GM21825 (cell line): ENCODE measurements around the gene SESN3.
"Not testable (repeated sequence)": the region's sequence is repeated elsewhere in the genome, so short reads cannot be mapped to it uniquely, and the experiment has no call there.

Source experiments
- ATAC-seq: cut with Tn5 transposase; IDR thresholded peaks from one replicate; pipeline ENCODE4 v1.9.1; 2021; ENCODE audit warnings: mild to moderate bottlenecking, moderate library complexity; ENCODE audit not compliant: unreplicated experiment

Gene SESN3

DNA sequence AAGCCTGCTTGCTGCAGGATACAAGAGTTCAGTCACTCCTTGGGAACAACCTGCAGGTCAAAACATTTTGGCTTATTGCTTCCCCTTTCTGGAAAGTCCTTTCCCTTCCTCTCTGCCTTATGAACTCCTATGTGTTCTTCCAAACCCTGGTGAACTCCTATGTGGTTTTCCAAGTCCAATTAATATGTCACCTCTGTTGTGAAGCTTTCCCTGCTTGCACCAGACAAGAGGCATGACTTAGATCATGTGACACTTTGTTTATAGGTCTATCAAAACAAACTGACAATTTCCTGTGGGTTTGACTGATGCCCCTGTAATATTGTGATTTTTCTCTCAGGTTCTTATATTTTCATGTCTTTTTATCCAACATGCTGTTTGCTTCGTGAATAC, 77.2 kb downstream of the SESN3 start:
- ATAC-seq = no peak

DNA sequence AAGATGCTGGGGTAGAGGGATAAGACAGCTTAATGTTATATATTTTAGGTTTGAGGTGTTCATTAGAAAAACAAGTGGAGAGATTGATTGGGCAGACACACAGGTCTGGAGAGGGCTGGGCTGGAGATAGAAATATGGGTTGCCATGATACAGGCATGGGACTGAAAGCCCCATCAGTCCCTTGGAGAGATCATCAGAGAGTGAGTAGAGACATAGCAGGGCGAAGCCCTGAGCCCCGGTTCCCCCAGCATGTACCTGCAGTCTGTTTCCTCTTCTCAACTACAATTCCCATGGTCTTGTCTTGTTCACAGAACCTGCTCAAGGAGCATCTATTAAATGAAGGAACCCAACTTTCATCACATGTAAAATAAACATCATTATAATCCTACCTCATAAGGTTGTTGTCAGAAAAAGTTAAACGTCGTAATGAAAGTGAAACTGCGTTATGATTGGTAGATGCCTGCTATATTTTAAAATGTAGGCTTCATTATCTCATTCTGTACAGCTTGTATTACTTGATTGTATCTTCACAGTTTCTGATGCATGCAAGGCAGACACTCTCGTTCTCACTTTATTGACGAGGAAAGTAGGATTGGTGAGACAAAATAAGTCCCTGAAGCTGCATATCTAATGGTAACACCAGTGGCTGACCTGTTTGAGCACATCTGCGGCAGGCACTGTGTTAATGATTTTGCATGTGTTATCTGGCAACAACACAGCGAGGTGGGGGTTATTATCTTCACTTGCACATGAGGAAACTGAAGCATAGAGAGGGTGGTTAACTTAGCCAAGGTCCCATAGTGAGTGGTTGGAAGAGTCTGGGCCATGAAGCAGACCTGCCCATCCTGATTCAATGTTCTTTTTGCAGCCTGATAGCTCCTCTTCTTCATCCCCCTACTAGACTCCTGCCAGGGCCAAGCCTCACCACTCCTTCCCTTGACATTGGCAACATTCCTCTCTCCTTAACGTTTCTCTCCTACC, 77.8 kb downstream of the SESN3 start:
- no peak for ATAC-seq

DNA sequence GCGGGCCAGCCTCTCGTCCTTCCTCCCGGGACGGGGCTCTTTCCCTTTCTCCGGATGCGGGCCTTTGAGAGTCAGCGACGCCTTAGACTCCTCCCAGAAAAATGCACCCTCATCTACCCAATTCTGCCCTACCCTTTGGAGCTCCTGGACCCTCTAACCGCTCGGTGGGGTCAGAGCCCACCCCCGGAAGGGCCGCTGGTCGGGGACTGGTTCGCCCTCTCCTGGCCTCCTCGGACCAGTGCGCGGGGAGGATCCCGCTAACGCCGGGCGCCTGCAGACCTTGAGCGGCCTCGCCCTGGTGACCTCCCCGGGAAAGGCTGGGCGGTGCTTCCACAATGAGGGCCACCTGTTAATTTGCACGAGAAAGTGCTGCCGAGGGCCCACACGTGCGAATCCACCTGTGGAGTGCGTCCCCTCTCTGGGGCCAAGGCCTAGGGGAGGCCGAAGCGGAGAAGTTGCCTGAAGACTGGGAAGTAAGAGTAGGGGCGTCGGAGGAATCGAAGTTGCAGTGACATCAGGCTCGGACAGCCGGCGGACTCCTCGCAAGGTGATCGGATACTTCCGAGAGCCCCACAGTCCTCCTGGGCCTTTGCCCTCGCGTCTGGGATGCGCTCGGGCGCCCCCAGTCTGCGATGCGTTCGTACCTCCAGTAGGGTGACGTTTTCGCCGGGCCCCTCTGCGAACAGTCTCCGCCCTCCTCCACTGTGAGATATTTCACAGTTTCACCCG, 79.9 kb downstream of the SESN3 start:
- ATAC-seq = peak; percentile 88

DNA sequence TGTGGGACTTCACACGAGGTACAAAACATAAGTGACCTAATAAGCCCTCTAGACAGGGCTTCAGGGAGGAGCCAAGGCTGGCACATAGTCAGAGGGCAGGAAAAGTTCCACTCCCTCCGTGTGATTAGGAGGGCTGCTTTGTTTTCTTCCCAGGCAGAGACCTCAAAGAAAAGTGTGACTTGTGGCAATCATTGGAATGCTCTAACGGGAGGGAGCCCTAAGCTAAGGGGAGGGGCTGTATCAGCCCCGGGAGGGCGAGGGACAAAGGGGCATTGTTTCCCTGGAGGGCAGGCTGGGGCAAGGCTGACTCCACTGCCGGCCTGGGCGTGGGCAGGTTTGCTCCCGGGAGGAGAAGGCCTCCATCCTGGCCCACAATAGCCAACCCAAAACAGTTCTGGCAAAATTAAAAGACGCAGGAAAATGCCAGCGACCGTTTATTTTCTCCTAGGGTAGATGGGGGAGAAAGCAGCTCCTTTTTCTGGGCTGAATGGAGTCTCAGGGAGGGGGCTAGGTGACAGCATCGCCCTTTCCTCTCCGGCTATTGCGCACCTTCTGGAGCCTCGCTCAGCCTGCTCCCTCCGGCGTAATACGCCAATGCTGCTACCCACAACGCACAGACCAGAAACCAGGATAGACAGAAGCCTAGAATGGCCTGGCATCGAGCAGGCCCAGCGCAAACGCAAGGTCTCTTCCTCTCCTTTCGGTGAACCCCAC, 81.2 kb downstream of the SESN3 start:
- ATAC-seq = no peak

DNA sequence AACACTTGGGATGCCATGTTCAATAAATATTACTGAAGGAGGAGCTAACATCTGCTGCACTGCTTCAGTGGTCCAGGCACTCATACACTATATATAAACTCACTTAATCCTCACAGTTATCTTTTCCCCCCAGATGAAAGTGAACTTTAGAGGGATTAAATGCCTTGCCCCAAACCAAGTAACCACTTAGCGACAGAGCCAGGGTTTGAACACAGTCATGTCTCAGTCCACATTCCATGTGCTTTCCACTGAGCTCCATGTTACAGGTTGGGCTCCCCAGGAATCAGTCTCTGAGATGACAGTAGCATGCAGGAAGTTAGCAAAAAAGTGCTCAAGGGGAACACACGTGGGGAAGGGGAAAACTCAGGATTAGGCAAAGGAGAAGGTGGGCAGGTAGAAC, 82.1 kb downstream of the SESN3 start:
- no peak for ATAC-seq

DNA sequence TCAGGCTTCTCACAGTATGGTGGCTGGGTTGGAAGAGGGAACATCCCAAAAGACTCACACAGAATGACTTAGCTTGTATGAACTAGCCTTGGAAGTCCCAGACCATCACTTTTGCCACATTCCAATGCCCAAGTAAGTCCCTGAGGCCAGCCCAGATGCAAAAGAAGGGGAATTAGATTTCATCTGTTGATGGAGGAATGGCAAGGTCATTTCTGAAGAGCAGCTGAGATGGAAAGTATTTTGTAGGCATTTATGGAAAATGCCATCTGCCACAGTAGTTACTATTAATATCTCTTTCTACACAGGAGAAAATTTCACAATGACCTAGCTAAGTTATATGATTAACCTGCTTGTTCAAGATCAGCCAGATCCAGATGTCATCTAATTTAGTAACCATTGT, 82.6 kb downstream of the SESN3 start:
- ATAC-seq = no peak

DNA sequence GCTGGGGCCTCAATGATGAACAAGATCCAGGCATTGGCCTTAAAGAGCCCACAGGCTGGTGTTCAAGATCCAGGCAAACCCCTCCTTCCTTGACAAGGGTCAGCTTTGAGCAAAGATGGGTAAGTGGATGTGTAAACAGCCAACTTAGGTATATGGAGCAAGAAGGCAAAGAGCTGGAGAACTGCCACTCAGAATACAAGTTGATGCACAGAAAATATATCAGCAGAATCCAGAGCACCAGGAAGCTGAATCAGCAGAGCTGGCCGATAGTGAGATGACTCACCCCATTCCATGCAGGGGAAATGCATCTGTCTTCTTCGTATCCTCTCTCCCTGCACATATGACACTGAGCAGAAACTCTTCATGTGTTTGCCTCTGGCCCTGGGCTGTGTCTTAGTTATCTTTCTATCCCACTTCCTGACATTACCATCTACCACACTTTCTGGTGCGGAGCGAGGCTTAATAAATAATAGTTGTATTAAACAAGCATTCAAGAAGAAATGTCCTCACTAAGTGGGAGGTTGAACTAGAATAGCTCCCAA, 83.6 kb downstream of the SESN3 start:
- ATAC-seq = no peak

DNA sequence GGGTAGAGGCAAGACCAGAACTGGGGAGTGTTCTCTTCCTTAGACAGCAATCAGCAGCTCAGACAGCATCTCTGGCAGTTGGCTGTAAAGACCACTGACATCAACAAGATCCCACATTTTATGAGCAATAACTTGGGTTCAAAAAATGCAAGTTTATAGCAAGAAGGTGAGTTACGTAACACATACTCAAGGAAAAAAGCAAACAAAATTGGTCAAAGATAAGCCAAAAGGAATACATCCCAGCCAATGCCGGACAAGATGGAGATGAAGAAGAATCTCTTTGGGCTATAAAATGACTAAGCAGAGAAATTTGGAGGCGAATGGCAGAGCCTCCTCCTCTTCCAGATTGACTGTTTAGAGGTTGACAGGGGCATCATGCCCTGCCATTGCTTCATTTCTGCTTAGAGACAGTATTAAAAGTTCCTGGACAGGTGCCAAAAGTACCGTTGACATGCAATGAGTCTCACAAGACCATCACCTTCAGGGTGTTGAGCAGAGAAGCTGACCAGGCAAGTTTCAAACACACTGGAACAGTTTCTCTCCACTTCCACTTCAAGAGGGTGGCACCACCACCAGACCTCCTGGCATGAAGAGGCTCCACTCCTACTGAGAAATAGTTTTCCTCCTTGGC, 85.5 kb downstream of the SESN3 start:
- ATAC-seq = no peak

DNA sequence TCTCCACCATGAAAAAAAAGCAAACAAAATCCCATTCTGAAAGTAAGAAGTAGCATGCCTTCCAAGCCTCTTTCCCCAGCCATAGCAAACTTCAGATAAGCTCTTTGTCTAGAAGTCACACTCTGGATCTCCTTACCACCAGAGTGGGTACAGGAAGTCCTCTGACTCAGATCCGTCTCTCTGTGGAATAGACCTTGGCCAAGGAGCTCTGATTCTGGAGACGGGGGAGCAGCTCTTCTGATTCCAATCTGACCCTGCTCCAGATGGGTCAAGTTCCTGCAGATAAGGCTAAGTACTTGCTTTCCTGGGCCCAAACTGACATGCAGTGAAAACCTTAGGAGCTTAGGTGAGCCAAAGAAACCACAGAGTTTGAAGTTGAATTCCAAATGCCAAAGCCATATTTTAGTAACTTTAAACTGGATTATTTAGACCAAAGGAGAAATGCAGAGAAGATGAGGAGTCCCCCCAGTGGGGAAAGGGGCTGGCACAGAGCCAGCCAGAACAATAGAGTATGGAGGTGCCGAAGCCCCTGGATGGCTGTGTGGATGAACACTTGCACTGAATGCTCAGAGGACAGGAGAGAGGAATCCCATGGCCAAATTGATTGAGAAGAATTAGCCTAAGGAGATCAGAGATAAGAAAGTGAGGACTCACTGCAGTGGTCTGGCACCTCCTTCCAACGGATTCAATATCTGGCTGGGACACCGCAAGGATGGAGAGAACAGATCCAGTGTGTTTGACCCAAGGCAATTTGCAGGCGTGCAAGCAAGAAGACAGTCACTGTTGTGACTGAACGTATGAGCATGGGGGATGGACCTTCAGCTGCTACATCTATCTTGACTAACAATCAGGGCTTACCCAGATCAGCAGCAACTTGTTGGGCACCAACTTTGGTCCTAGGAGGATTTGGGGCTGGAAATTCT, 86.4 kb downstream of the SESN3 start:
- no peak for ATAC-seq

DNA sequence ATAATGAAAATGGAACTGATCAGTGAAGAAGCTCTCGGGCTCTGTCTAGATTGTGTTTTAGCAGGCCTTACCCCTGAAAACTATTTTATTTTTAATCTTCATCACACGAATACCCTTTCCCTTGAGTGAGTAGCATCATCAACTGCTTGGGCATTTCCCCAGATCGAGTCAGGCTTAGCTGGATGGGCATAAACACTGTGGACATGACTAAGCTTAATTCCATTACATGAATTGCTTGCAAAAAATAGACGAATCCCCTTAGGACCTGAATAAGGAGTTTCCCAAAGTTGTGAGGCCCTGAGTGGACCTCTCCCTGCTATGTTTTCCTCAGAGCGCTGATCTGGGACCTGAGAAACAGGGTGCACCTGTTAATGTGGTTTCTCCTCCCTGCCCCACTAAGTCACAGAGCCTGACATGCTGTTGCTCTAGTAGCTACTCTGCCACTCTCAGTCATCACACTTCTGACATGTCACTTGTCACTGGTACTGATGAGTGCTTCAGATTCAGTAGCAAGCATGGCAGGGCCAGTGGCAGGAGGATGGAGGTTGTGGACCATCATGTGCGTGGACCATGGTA, 87.8 kb downstream of the SESN3 start:
- no peak for ATAC-seq

DNA sequence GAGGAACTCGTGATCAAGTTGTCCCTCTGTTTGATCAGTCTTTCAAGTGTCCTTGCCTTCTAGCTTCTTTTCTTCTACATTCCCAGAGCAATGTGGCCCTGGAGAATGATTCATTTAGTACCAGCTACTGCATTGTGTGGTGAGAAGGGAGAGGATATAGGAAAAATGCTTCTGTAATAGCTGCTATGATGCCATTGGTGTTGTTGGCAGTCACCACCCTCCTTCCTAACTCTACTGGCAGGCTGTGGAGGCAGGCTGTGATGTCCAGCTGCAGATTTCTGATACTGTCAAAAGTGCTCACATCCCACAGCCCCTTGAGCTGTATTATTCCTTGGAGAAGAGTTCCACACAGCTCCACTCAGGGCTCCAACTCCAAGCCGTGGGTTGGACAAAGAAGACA, 88.6 kb downstream of the SESN3 start:
- no peak for ATAC-seq

DNA sequence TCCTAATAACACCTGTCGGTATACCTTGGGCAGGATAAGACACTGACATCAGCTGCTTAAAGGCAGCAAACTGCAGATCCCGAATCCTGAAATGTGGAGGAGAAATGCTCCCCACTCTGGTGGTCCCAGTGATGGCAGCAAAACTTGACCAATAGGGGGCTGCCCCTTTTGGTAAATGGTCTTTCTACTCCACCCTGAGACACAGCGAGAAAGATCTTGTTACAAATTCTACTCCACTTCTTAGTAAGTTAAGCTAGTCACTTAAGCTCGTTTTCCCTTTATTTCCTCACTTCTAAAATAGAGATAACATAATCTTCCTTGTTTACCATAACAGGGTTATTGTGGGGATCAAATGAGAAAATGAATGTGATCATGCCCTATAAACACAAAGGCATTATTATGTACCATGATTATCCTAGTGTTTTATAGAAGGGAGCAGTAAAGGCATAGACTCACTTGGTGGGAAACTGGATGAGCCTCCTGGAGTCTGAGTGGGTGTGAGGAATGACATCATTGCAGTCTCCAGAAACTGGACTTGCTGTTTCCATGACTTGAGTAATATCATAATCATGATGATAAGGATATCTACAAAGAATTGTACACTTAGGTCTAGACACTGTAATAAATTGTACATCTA, 90.5 kb downstream of the SESN3 start:
- no peak for ATAC-seq

DNA sequence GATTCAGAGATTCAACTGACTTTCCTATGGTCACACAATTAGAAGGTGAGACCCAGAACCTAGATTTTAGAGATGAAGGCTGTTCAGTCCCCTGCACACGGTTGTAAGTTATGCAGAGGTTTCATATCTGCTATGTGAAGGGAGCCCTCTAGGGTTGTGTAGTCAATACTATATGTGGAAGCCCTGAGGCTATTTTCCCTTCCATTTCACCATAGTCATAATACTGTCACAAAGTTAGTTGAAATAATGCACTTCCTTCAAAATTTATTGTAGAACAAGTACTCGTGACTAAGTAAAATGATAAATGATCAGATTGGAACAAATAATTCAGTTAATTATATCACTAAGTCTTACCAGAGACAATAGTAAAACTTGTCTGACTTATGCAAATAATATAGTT, 92.6 kb downstream of the SESN3 start:
- ATAC-seq = peak; percentile 83

DNA sequence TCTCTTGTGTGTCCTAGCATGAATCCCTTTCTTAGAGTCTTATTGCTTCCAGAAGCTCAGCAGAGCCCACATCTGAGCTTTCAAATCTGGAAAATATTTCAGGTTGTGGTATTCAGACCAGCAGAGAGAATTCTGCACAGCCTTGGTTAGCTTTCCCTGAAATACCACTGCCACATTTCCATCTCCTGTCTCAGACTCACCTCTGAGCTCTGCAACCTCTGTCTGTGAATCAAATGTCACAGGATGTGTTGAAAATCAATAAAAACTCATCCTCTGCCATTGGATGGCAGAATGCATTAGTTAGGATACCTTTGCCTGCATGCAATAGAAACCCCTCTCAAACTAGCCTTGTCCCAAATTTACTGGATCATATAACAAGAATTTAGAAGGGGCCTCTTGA, 93.7 kb downstream of the SESN3 start:
- ATAC-seq = no peak

DNA sequence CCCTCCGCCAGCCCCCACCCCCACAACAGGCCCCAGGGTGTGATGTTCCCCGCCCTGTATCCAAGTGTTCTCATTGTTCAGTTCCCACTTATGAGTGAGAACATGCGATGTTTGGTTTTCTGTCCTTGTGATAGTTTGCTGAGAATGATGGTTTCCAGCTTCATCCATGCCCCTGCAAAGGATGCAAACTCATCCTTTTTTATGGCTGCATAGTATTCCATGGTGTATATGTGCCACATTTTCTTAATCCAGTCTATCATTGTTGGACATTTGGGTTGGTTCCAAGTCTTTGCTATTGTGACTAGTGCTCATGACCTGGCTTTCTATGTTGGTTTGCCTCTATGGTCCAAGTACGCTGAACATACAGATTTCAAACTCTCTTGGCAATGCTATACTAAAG, 94.3 kb downstream of the SESN3 start:
- ATAC-seq = not testable (repeated sequence)

DNA sequence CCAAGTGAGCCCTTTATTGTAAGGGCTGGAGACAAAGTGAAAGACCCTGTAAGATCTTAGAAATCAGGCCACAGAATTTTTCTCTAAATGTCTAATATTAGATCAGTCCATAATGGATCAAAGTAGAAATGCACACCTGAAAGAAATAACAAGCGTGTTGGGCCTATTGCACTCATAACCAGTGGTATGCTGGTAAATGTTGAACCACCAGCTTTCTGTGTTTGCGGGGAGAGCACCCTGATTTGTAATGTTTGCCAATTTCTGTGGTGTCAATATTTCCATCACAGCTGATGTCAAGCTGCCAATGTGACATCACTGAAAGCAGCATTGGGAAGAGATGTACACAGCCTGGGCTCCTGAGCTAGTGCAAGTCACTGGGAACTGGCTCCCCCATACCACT, 95.1 kb downstream of the SESN3 start:
- ATAC-seq = no peak

DNA sequence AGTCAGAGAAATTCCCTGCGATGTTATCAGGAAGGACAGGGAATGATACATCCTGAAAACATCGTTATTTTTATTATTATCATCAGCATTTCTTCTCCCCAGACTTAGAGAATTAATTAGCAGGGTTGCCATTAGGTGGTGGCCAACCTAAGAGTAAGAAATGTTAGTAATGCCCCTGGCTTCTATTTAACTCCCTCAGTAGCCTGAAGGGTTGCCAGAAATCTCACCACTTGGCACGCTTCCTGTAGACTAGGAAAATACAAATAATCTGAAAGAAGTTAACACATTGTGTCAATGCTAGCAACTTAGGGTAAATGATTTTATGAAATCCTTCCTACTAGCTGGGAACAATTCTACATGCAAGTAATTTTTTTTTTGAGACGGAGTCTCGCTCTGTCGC, 95.8 kb downstream of the SESN3 start:
- no peak for ATAC-seq

DNA sequence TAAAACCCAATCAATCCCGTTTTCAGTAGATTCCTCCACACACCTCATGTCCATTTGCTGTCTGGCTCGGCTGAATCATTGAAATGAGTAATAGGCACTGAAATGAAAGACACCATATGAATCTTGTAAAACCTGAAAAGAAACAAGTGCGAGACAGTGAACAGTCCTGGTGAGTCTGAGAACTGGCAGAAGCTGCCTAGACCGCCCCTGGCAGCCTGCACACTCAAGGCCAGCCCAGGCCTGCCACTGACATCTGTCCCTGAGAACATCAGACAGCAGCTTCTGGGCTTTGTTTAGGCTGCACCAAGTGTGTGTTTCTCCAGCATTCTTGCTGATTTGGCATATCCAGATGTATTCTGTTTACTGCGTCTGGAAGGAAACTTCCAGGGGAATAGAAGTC, 96.5 kb downstream of the SESN3 start:
- ATAC-seq = no peak

DNA sequence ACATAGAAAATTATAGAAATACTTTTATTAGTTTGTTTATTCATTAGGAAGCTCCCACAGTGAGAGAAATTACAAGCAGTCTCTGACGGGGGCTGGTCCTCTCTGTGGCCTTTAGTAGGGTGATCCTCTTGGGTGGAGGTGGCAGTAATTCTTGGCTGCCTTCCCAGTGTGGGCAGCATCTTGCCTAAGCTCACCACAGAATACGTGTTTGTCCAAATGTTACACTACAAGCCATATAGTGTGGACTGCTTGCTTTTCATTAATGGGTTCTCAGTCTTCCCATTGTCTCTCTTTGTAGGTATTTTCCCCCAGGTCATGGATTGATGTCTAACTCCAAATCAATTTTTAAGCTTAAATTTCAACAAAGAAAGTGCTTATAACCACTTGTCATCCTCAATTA, 98.0 kb downstream of the SESN3 start:
- no peak for ATAC-seq
